CD4-positive, alpha-beta T cell (primary cell): ENCODE results near the gene VGF. TPM values are rescaled to one million over a fixed set of nuclear protein-coding genes. Genes with fewer than 3 reads are reported as not detected.
A peak's percentile ranks its signal among the peaks of the same experiment; 100 is the strongest.

ENCODE experiments used
- ATAC-seq: fragments of 200-7000 bp; cut with Tn5 transposase; one replicate; pipeline ENCODE4 v1.10.0; 2022; ENCODE audit warnings: mild to moderate bottlenecking; ENCODE audit not compliant: poor library complexity
- CTCF ChIA-PET: fragments of 350-600 bp; sonication (Branson Sonifier 250); formaldehyde crosslinking; loops from one replicate; lab custom pipeline; 2021; ENCODE audit warnings: antibody characterized with exemption, inconsistent platforms; lab: Charles Lee
- POLR2A ChIA-PET: fragments of 350-600 bp; sonication (Branson Sonifier 250); formaldehyde crosslinking; loops from one replicate; lab custom pipeline; 2021; ENCODE audit warnings: antibody characterized with exemption, inconsistent platforms; lab: Charles Lee
- DNase-seq, 14 experiments: peaks; one replicate each; pipeline ENCODE4 v3.0.0-alpha.2; 2013 to 2020; ENCODE audit warnings: mixed read lengths in 2 of 14
- H3K27ac ChIP-seq, 2 donors: one replicate each; pipeline versions ENCODE4 v1.5.1 to v1.7.0; 2013; ENCODE audit warnings: low read length in 2 of 2, low read depth in 1 of 2, mild to moderate bottlenecking in 1 of 2
- H3K27me3 ChIP-seq, 2 experiments: 1 replicate in 1 of 2; 2 replicates in 1 of 2; pipeline versions ENCODE4 v1.6.1 to v1.7.0; 2013; ENCODE audit warnings: low read length in 2 of 2, control low read depth in 1 of 2, mild to moderate bottlenecking in 1 of 2, moderate library complexity in 1 of 2; ENCODE audit not compliant: insufficient read depth in 2 of 2, control insufficient read depth in 1 of 2
- H3K36me3 ChIP-seq: one replicate; pipeline ENCODE4 v1.6.1; 2013; ENCODE audit warnings: low read length, control low read depth; ENCODE audit not compliant: insufficient read depth
- H3K4me1 ChIP-seq: one replicate; pipeline ENCODE4 v1.6.1; 2013; ENCODE audit warnings: low read length, control low read depth; ENCODE audit not compliant: insufficient read depth
- H3K4me3 ChIP-seq: one replicate; pipeline ENCODE4 v1.5.1; 2013; ENCODE audit warnings: mild to moderate bottlenecking, low read length, moderate library complexity
- H3K9me3 ChIP-seq, 2 experiments: 1 replicate in 1 of 2; 2 replicates in 1 of 2; pipeline versions ENCODE4 v1.6.1 to v1.7.0; 2013; ENCODE audit warnings: low read length in 2 of 2, mild to moderate bottlenecking in 2 of 2, control low read depth in 1 of 2, moderate library complexity in 1 of 2; ENCODE audit not compliant: control insufficient read depth in 1 of 2, insufficient read depth in 1 of 2
- H3K27ac Mint-ChIP-seq: one replicate; pipeline ENCODE4 v1.8.0; 2020; ENCODE audit warnings: mixed read lengths
- H3K27me3 Mint-ChIP-seq: one replicate; pipeline ENCODE4 v1.8.0; 2021; ENCODE audit warnings: mixed read lengths
- H3K36me3 Mint-ChIP-seq: one replicate; pipeline ENCODE4 v1.8.0; 2021; ENCODE audit warnings: low read depth, mixed read lengths
- H3K4me1 Mint-ChIP-seq: one replicate; pipeline ENCODE4 v1.8.0; 2021; ENCODE audit warnings: low read depth, mixed read lengths
- H3K4me3 Mint-ChIP-seq: one replicate; pipeline ENCODE4 v1.8.0; 2020; ENCODE audit warnings: mild to moderate bottlenecking, mixed read lengths
- H3K9me3 Mint-ChIP-seq: one replicate; pipeline ENCODE4 v1.8.0; 2020; ENCODE audit warnings: mixed read lengths
- intact Hi-C, 2 experiments: fragments of 100-400 bp; cut with DNase I in 1 of 2; cut with micrococcal nuclease in 1 of 2; formaldehyde crosslinking; loops; one replicate each; pipeline versions ENCODE4 v1.15.1 to v1.9.0; 2023 to 2025; cut with DNase I, micrococcal nuclease
- total RNA-seq, 174 experiments: library from RNA in 2 of 174; stranded (reverse) in 2 of 174; gene quantifications; one replicate each; pipeline ENCODE4 v1.2.3 and lab custom pipeline; 2021 to 2026
- TF ChIP-seq, protein P1 (sequence below): fragments of 200-600 bp; IDR thresholded peaks from one replicate; pipeline ENCODE4 v1.8.0; 2022; ENCODE audit warnings: antibody characterized with exemption, mild to moderate bottlenecking

Gene VGF
- total RNA-seq, 2 experiments from 2014 or later, result not detected

DNA sequence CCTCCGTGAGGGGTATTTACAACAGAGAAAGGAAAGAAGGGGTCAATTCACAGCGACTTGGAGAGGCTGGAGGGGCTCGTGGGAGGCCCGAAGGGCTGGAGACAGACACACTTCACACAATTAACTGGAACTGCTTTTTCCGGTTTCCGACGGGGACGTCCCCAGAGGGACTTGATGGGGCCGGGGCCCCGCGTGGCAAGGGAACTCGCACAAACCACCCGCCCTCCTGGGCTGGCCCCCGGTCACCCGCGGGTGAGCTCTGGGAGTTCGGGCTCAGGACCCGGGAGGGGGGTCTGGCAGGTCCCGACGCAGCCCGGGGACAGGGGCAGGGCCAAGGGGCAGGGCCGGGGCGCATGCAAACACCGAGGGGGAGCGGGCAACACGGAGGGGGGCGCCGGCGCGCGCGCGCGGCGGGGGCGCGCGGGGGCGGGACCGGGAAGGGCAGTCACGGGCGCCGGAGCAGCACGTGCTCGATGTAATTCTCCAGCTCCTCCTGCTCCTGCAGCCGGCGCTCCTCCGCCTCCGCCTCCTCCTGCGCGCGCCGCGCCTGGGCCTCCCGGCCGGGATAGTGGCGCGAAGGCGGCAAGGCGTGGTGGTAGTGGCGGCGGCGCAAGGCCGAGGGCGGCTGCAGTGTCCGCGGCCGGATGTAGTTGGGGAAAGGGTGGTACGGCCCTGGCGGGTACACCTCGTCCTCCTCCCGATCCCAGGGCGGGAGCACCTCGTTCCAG, 2.7 kb downstream of the VGF start:
- ChIA-PET POLR2A (no interaction called here), CTCF (no interaction called here)
- H3K27ac Mint-ChIP-seq, result no peak overlapping the region
- peaks cover 44% of the 10 kb centered on the region for H3K4me1 ChIP-seq
- DNase-seq (peak in 1 of 14 experiments; percentile 43), ATAC-seq (no peak)
- TF ChIP-seq, protein P1, sequence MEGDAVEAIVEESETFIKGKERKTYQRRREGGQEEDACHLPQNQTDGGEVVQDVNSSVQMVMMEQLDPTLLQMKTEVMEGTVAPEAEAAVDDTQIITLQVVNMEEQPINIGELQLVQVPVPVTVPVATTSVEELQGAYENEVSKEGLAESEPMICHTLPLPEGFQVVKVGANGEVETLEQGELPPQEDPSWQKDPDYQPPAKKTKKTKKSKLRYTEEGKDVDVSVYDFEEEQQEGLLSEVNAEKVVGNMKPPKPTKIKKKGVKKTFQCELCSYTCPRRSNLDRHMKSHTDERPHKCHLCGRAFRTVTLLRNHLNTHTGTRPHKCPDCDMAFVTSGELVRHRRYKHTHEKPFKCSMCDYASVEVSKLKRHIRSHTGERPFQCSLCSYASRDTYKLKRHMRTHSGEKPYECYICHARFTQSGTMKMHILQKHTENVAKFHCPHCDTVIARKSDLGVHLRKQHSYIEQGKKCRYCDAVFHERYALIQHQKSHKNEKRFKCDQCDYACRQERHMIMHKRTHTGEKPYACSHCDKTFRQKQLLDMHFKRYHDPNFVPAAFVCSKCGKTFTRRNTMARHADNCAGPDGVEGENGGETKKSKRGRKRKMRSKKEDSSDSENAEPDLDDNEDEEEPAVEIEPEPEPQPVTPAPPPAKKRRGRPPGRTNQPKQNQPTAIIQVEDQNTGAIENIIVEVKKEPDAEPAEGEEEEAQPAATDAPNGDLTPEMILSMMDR, result no peak
- peaks cover 52 to 57% of the 10 kb centered on the region in 2 experiments for H3K27me3 ChIP-seq
- peaks cover 29% of the 10 kb centered on the region for H3K36me3 Mint-ChIP-seq
- peak overlapping the region; percentile 77 for H3K4me3 Mint-ChIP-seq
- peaks cover 61% of the 10 kb centered on the region for H3K27me3 Mint-ChIP-seq
- peaks cover 24% of the 10 kb centered on the region for H3K4me1 Mint-ChIP-seq
- H3K4me3 ChIP-seq, result peak overlapping the region; percentile 49
- peaks cover 21% of the 10 kb centered on the region for H3K36me3 ChIP-seq
- H3K27ac ChIP-seq, result no peak overlapping the region
- intact Hi-C loops, result loop anchor here in 1 of 2 experiments (5.0 kb wide), 1 partner anchor 455 kb away; the partner anchor contains the start of gene POP7
- H3K9me3 Mint-ChIP-seq, result no peaks in the 10 kb centered on the region
- peaks cover 0 to 33% of the 10 kb centered on the region in 2 experiments for H3K9me3 ChIP-seq

GRCh38 chr7:101161692-101162471, 3.5 kb downstream of the VGF start:
- H3K27me3 ChIP-seq, result peaks cover 43 to 49% of the 10 kb centered on the region in 2 experiments
- H3K27me3 Mint-ChIP-seq, result peaks cover 52% of the 10 kb centered on the region
- no peak overlapping the region for H3K4me3 ChIP-seq

GRCh38 chr7:101160910-101161309, 4.5 kb downstream of the VGF start:
- DNase-seq, result no peak
- Histone ChIP-seq H3K4me3 (no peak overlapping the region), H3K36me3 (peaks cover 24% of the 10 kb centered on the region), H3K27me3 (peaks cover 36 to 41% of the 10 kb centered on the region in 2 experiments), H3K4me1 (peaks cover 34% of the 10 kb centered on the region), H3K27ac (no peak overlapping the region), H3K9me3 (peaks cover 0 to 24% of the 10 kb centered on the region in 2 experiments)
- ChIA-PET CTCF (no interaction called here), POLR2A (interaction anchor here (0.6 kb wide), 1 partner anchor 31 kb away, joined by 3 read pairs; no protein-coding TSS in a partner anchor)
- ATAC-seq, result no peak
- Mint-ChIP-seq H3K27ac (no peak overlapping the region), H3K4me1 (peaks cover 14% of the 10 kb centered on the region), H3K4me3 (no peak overlapping the region), H3K27me3 (peaks cover 43% of the 10 kb centered on the region), H3K9me3 (no peaks in the 10 kb centered on the region), H3K36me3 (peaks cover 45% of the 10 kb centered on the region)
- TF ChIP-seq, protein P1, result no peak
- intact Hi-C loops, result loop anchor here in 1 of 2 experiments (5.0 kb wide), 1 partner anchor 454 kb away; the partner anchor contains the start of gene POP7

More at GRCh38 chr7:101161692-101162471, 3.5 kb downstream of the VGF start:
- H3K4me1 Mint-ChIP-seq, result peaks cover 20% of the 10 kb centered on the region
- ATAC-seq (no peak), DNase-seq (no peak)
- intact Hi-C loops, result loop anchor here in 1 of 2 experiments (5.0 kb wide), 1 partner anchor 455 kb away; the partner anchor contains the start of gene POP7
- ChIA-PET CTCF (no interaction called here), POLR2A (interaction anchor here (0.6 kb wide), 1 partner anchor 30 kb away, joined by 3 read pairs; no protein-coding TSS in a partner anchor)
- no peak overlapping the region for H3K27ac Mint-ChIP-seq
- Histone ChIP-seq H3K27ac (no peak overlapping the region), H3K36me3 (peaks cover 24% of the 10 kb centered on the region), H3K4me1 (peaks cover 42% of the 10 kb centered on the region), H3K9me3 (peaks cover 0 to 28% of the 10 kb centered on the region in 2 experiments)
- H3K4me3 Mint-ChIP-seq, result peak overlapping the region; percentile 77
- H3K36me3 Mint-ChIP-seq, result peaks cover 38% of the 10 kb centered on the region
- TF ChIP-seq, protein P1, result no peak
- no peaks in the 10 kb centered on the region for H3K9me3 Mint-ChIP-seq
